Smooth muscle cell (in vitro differentiated cells): ENCODE data around the gene ZNF764. TPM values are rescaled to one million over a fixed set of nuclear protein-coding genes. Genes with fewer than 3 reads are reported as not detected.

Experiments
- DNase-seq: peaks from one replicate; lab custom pipeline; 2025; ENCODE audit not compliant: unreplicated experiment; lab: John Stamatoyannopoulos, UW
- H2AFZ ChIP-seq: fragments of 200-600 bp; sonication (generic); 2 replicates; pipeline ENCODE4 v1.6.0; 2016; ENCODE audit warnings: antibody characterized with exemption, low read depth, mild to moderate bottlenecking
- H3F3A ChIP-seq: fragments of 200-600 bp; sonication (generic); 2 replicates; pipeline ENCODE4 v1.6.0; 2017; ENCODE audit warnings: antibody characterized with exemption, low read depth
- H3K27ac ChIP-seq: fragments of 200-600 bp; sonication (generic); 2 replicates; pipeline ENCODE4 v1.5.1; 2016; ENCODE audit warnings: low read depth, mild to moderate bottlenecking
- H3K27me3 ChIP-seq: fragments of 200-600 bp; sonication (generic); 2 replicates; pipeline ENCODE4 v1.6.1; 2016; ENCODE audit warnings: low read depth, mild to moderate bottlenecking
- H3K36me3 ChIP-seq: fragments of 200-600 bp; sonication (generic); 2 replicates; pipeline ENCODE4 v1.5.1; 2016; ENCODE audit warnings: low read depth
- H3K4me1 ChIP-seq: fragments of 200-600 bp; sonication (generic); 2 replicates; pipeline ENCODE4 v1.5.1; 2016; ENCODE audit warnings: low read depth
- H3K4me2 ChIP-seq: fragments of 200-600 bp; sonication (generic); 2 replicates; pipeline ENCODE4 v1.6.0; 2016; ENCODE audit warnings: mild to moderate bottlenecking
- H3K4me3 ChIP-seq: fragments of 200-600 bp; sonication (generic); 2 replicates; pipeline ENCODE4 v1.5.1; 2016; ENCODE audit warnings: mild to moderate bottlenecking
- H3K79me2 ChIP-seq: fragments of 200-600 bp; sonication (generic); 2 replicates; pipeline ENCODE4 v1.6.0; 2016; ENCODE audit warnings: low read depth, mild to moderate bottlenecking
- H3K9ac ChIP-seq: fragments of 200-600 bp; sonication (generic); 2 replicates; pipeline ENCODE4 v1.6.0; 2016; ENCODE audit warnings: low read depth
- H3K9me3 ChIP-seq: fragments of 200-600 bp; sonication (generic); replicated peaks from 2 replicates; pipeline ENCODE4 v1.5.1; 2016; ENCODE audit warnings: low read depth
- H4K20me1 ChIP-seq: fragments of 200-600 bp; sonication (generic); 2 replicates; pipeline ENCODE4 v1.6.0; 2016; ENCODE audit warnings: low read depth
- WGBS: methylation state at CpG from one replicate; pipeline ENCODE4 v1.1.7; 2016; ENCODE audit warnings: low lambda C conversion rate; 5-methylcytosine and 5-hydroxymethylcytosine counted together
- polyA plus RNA-seq: library from polyadenylated mRNA; unstranded; fragments of >200 nt; fragmentation: Nextera tagmentation; extraction: Ambion mirVana; gene quantifications from 2 replicates; pipeline ENCODE4 v1.2.1, GENCODE V29; 2016
- total RNA-seq: library from RNA; depleted of rRNA; stranded (reverse); fragments of >200 nt; gene quantifications from 2 replicates; pipeline ENCODE4 v1.2.3, GENCODE V29; 2014
- TF ChIP-seq, protein P1 (sequence below): fragments of 200-600 bp; sonication (generic); IDR thresholded peaks from 2 replicates; pipeline ENCODE4 v1.5.1; 2017; ENCODE audit warnings: borderline replicate concordance, mild to moderate bottlenecking, antibody characterized with exemption; ENCODE audit not compliant: insufficient read depth, poor library complexity, severe bottlenecking

Gene ZNF764
- total RNA-seq (1.6 and 5.0 TPM in 2 replicates), polyA plus RNA-seq (4.0 and 6.5 TPM in 2 replicates)

DNA sequence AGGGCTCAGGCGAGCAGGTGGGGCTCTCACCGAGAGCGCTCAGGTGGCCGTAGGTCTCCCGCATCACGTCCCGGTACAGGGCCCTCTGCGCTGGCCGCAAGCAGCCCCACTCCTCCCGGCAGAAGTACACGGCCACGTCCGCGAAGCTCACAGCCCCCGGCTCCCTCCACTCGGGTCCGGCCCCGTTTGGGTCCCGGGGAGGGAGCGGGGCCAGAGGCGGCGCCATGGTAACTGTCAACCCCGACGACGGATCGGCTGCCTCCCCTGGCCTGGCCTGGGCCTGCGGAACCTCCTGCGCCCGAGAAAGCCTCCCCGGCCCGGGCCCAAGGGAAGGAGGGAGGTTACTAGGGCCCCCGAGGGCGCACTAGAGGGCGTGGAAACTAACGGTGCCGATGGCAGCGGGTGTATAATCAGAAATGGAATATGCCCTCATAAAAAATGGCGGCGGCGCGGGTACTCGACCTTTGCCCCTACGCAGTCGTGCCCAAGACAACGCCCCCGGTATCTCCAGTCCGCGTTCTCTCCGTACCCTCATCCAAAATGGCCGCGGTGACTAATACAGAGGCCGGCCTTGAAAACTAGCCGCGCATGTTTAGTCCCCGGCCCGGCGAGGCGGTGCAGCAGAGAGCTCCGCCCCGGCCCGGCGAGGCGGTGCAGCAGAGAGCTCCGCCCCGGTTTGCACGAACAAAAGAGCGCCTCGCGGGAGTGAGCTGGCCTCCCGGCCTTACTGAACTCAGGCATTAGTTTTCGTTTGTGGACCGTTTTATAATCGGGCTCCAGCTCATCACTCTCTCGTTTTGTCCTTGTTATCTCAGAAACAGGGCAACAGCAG lies at the start of gene ZNF764:
Gene ZNF764, minus strand, starts transcription at position 418 of the 832 bp plus-strand sequence. Its CDS starts 192 bp downstream, at position 226.
- peak; percentile 80 for DNase-seq
- peak within 1 kb of the TSS; percentile 95 for H3K9ac ChIP-seq
- H4K20me1 ChIP-seq = no peaks in the 10 kb centered on the region
- peak within 1 kb of the TSS; percentile 87 for H3K4me2 ChIP-seq
- H3K9me3 ChIP-seq = no peaks in the 10 kb centered on the region
- H3K79me2 ChIP-seq = peaks cover 15% of the 10 kb centered on the region
- peaks cover 5% of the 10 kb centered on the region for H3K4me1 ChIP-seq
- TF ChIP-seq, protein P1, sequence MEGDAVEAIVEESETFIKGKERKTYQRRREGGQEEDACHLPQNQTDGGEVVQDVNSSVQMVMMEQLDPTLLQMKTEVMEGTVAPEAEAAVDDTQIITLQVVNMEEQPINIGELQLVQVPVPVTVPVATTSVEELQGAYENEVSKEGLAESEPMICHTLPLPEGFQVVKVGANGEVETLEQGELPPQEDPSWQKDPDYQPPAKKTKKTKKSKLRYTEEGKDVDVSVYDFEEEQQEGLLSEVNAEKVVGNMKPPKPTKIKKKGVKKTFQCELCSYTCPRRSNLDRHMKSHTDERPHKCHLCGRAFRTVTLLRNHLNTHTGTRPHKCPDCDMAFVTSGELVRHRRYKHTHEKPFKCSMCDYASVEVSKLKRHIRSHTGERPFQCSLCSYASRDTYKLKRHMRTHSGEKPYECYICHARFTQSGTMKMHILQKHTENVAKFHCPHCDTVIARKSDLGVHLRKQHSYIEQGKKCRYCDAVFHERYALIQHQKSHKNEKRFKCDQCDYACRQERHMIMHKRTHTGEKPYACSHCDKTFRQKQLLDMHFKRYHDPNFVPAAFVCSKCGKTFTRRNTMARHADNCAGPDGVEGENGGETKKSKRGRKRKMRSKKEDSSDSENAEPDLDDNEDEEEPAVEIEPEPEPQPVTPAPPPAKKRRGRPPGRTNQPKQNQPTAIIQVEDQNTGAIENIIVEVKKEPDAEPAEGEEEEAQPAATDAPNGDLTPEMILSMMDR = no peak
- 1% methylated on average over 73 of the region's 74 CpGs for WGBS
- no peaks in the 10 kb centered on the region for H3K27me3 ChIP-seq
- H3K4me3 ChIP-seq = peak within 1 kb of the TSS; percentile 79
- peak within 1 kb of the TSS; percentile 85 for H2AFZ ChIP-seq
- no peaks in the 10 kb centered on the region for H3K36me3 ChIP-seq
- H3F3A ChIP-seq = no peaks in the 10 kb centered on the region
- H3K27ac ChIP-seq = peak within 1 kb of the TSS; percentile 90

DNA sequence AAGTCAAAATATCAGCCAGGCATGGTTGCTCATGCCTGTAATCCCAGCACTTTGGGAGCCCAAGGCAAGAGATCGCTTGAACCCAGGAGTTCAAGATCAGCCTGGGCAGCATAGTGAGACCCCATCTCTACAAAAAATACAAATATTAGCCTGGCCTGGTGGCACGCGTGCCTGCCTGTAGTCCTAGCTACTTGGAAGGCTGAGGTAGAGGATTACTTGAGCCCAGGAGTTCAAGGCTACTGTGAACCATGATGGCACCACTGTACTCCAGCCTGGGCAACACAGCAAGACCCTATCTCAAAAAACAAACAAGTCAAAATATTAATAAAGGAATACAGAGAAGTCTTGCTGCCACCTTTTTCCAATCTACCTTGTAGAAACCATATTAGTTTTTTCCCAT lies 47.8 kb upstream of the ZNF764 start:
- Histone ChIP-seq H3K36me3 (no peaks in the 10 kb centered on the region), H3K4me1 (no peaks in the 10 kb centered on the region), H3K9me3 (no peaks in the 10 kb centered on the region), H2AFZ (no peak overlapping the region), H3F3A (peaks cover 9% of the 10 kb centered on the region), H3K4me2 (no peak overlapping the region), H3K27me3 (no peaks in the 10 kb centered on the region), H3K27ac (no peak overlapping the region), H3K79me2 (peaks cover 26% of the 10 kb centered on the region), H4K20me1 (no peaks in the 10 kb centered on the region), H3K9ac (no peak overlapping the region), H3K4me3 (no peak overlapping the region)
- 100% methylated on average over 3 of the region's 3 CpGs for WGBS
- no peak for DNase-seq
- TF ChIP-seq, protein P1 = no peak

DNA sequence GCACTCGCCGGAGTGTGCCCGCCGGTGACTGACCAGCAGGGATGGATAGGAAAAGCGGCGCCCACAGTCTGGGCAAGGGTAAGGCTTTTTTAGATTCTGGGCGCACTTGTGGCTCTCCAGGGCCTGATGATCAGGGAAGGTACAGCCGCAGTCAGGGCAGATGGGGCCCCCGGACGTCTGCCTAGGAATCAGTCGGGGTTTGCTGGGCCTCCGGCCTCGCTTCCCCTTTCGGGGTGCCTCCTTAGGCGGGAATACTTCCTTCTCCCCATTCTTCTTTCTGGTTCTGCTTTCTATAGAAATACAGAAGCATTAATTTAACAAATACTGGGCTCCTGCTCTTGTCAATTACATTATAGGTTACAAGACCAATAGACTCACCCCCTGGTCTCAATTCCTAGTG lies 47.0 kb upstream of the ZNF764 start:
- Histone ChIP-seq H3K4me2 (no peak overlapping the region), H3K79me2 (peaks cover 26% of the 10 kb centered on the region), H2AFZ (no peak overlapping the region), H3K27me3 (no peaks in the 10 kb centered on the region), H3K4me3 (no peak overlapping the region), H3K27ac (no peak overlapping the region), H3K9ac (no peak overlapping the region), H3K4me1 (no peaks in the 10 kb centered on the region), H3K36me3 (no peaks in the 10 kb centered on the region), H3K9me3 (no peaks in the 10 kb centered on the region), H4K20me1 (no peaks in the 10 kb centered on the region), H3F3A (peaks cover 9% of the 10 kb centered on the region)
- no peak for DNase-seq
- WGBS = 96% methylated on average over 15 of the region's 15 CpGs
- TF ChIP-seq, protein P1 = no peak
